ENCODE data around the gene BDH1. TPM values are rescaled to one million over a fixed set of nuclear protein-coding genes. Genes with fewer than 3 reads are reported as not detected.

BDH1 gene
- total RNA-seq, 1 donor from 2014 or later, result 14.1 TPM

DNA sequence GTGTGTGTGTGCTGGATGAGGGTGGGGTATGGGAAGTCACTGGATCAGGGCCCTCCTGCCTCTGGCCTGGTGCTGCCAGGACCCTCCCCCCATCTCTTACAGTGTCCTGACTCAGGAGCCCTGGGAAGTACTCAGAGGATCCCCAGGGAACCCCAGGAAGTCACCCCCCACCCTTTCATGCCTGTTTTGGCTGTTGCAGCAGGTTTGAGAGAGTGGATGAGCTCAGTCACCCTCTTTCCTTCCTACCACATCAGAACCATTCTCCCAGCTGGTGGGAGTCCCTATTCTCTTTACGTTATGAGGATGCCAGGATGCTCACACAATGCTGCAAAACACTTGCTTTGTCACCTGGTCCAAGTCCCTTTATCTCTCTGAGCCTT lies 59.0 kb downstream of the BDH1 start:
- no peak for DNase-seq (ENCODE audit: low read depth)
- Histone ChIP-seq H3K36me3 (ENCODE audit: control insufficient read depth, insufficient read depth, low read length) (no peaks in the 10 kb centered on the region), H3K4me3 (ENCODE audit: low read depth, low read length) (no peak overlapping the region), H3K27me3 (ENCODE audit: control insufficient read depth, insufficient read depth, low read length) (no peaks in the 10 kb centered on the region)
- TF ChIP-seq CTCF (IDR thresholded peaks at IDR 0.05; ENCODE audit: insufficient read depth, low read length, poor library complexity, severe bottlenecking), result no peak

GRCh38 chr3:197495999-197496745 lies 59.6 kb downstream of the BDH1 start:
- no peaks in the 10 kb centered on the region for H3K27me3 ChIP-seq (ENCODE audit: control insufficient read depth, insufficient read depth, low read length)
- no peak for TF ChIP-seq CTCF (IDR thresholded peaks at IDR 0.05; ENCODE audit: insufficient read depth, low read length, poor library complexity, severe bottlenecking)
- H3K36me3 ChIP-seq (ENCODE audit: control insufficient read depth, insufficient read depth, low read length), result no peaks in the 10 kb centered on the region
- DNase-seq (ENCODE audit: low read depth), result no peak
- H3K4me3 ChIP-seq (ENCODE audit: low read depth, low read length), result no peak overlapping the region

GRCh38 chr3:197495499-197495898 lies 60.3 kb downstream of the BDH1 start:
- no peak for TF ChIP-seq CTCF (IDR thresholded peaks at IDR 0.05; ENCODE audit: insufficient read depth, low read length, poor library complexity, severe bottlenecking)
- DNase-seq (ENCODE audit: low read depth), result no peak

GRCh38 chr3:197495059-197495455 lies 60.7 kb downstream of the BDH1 start:
- Histone ChIP-seq H3K4me3 (ENCODE audit: low read depth, low read length) (no peak overlapping the region), H3K36me3 (ENCODE audit: control insufficient read depth, insufficient read depth, low read length) (no peaks in the 10 kb centered on the region), H3K27me3 (ENCODE audit: control insufficient read depth, insufficient read depth, low read length) (no peaks in the 10 kb centered on the region)
- no peak for DNase-seq (ENCODE audit: low read depth)
- no peak for TF ChIP-seq CTCF (IDR thresholded peaks at IDR 0.05; ENCODE audit: insufficient read depth, low read length, poor library complexity, severe bottlenecking)

More at GRCh38 chr3:197495499-197495898, 60.3 kb downstream of the BDH1 start:
- Histone ChIP-seq H3K27me3 (ENCODE audit: control insufficient read depth, insufficient read depth, low read length) (no peaks in the 10 kb centered on the region), H3K36me3 (ENCODE audit: control insufficient read depth, insufficient read depth, low read length) (no peaks in the 10 kb centered on the region), H3K4me3 (ENCODE audit: low read depth, low read length) (no peak overlapping the region)

DNA sequence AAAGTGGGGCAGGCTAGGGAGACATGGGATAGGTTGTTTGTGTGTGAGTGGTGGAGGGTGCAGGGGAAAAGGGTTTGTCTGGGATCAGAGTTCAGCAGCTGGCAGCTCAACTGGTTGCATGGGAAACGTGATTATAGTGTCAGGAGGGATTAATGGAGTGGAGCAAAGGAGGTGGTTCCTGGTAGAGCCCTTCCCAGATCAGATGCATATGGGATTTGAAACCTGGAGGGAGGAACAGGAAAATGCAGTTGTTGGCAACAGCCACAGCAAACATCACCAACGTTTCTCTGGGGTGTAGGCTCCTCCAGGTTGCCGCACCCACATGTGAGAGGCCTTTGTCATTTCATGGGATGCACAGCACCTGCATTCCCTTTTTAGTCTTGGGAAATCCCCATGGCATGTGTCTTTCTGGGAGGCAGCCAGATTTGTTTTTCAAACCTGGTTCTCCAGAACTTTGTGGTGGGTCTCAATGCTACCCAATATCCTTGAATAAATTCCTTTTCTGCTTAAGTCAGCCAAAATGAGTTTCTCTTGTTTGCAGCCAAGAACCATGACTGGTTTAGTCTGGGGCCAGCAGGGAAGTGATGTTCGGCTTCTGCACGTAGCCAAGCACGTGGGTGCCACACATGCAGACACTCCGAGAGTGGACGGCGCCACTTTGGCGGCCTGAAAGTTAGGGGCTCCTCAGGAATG lies 61.3 kb downstream of the BDH1 start:
- TF ChIP-seq CTCF (IDR thresholded peaks at IDR 0.05; ENCODE audit: insufficient read depth, low read length, poor library complexity, severe bottlenecking), result no peak
- Histone ChIP-seq H3K4me3 (ENCODE audit: low read depth, low read length) (no peak overlapping the region), H3K36me3 (ENCODE audit: control insufficient read depth, insufficient read depth, low read length) (no peaks in the 10 kb centered on the region), H3K27me3 (ENCODE audit: control insufficient read depth, insufficient read depth, low read length) (no peaks in the 10 kb centered on the region)
- no peak for DNase-seq (ENCODE audit: low read depth)

Data from kidney epithelial cell (primary cell).